ENCODE results near the gene RGS7.
"Not testable (repeated sequence)": the region's sequence is repeated elsewhere in the genome, so short reads cannot be mapped to it uniquely, and the experiment has no call there.

The RGS7 gene

GRCh38 chr1:240912821-240913220, 444.2 kb downstream of the RGS7 start:
- DNase-seq (ENCODE audit: low spot score), result no peak

GRCh38 chr1:240909701-240910457, 447.1 kb downstream of the RGS7 start:
- DNase-seq (ENCODE audit: low spot score), result no peak

GRCh38 chr1:240906477-240906876, 450.5 kb downstream of the RGS7 start:
- DNase-seq (ENCODE audit: low spot score), result no peak

GRCh38 chr1:240905225-240905765, 451.7 kb downstream of the RGS7 start:
- no peak for DNase-seq (ENCODE audit: low spot score)

GRCh38 chr1:240895424-240895823, 461.6 kb downstream of the RGS7 start:
- not testable (repeated sequence) for DNase-seq (ENCODE audit: low spot score)

- no peak for DNase-seq (ENCODE audit: low spot score)
Measured at GRCh38 chr1:240888787-240889048, 468.3 kb downstream of the RGS7 start.

GRCh38 chr1:240888039-240888786, 468.8 kb downstream of the RGS7 start:
- DNase-seq (ENCODE audit: low spot score), result no peak

- DNase-seq (ENCODE audit: low spot score), result no peak
Measured at GRCh38 chr1:240883490-240883889, 473.5 kb downstream of the RGS7 start.

- DNase-seq (ENCODE audit: low spot score), result not testable (repeated sequence)
Measured at GRCh38 chr1:240882656-240883308, 474.2 kb downstream of the RGS7 start.

GRCh38 chr1:240878631-240879030, 478.4 kb downstream of the RGS7 start:
- DNase-seq (ENCODE audit: low spot score), result no peak

- DNase-seq (ENCODE audit: low spot score), result no peak
Measured at GRCh38 chr1:240877605-240878004, 479.4 kb downstream of the RGS7 start.

GRCh38 chr1:240876071-240876470, 480.9 kb downstream of the RGS7 start:
- DNase-seq (ENCODE audit: low spot score), result no peak

- DNase-seq (ENCODE audit: low spot score), result no peak
Measured at GRCh38 chr1:240869071-240869470, 487.9 kb downstream of the RGS7 start.

GRCh38 chr1:240866724-240867123, 490.3 kb downstream of the RGS7 start:
- no peak for DNase-seq (ENCODE audit: low spot score)

- DNase-seq (ENCODE audit: low spot score), result no peak
Measured at GRCh38 chr1:240860023-240860422, 497.0 kb downstream of the RGS7 start.

GRCh38 chr1:240854367-240854766, 502.6 kb downstream of the RGS7 start:
- DNase-seq (ENCODE audit: low spot score), result peak; percentile 34

GRCh38 chr1:240847325-240847724, 509.7 kb downstream of the RGS7 start:
- DNase-seq (ENCODE audit: low spot score), result no peak

- no peak for DNase-seq (ENCODE audit: low spot score)
Measured at GRCh38 chr1:240844486-240844885, 512.5 kb downstream of the RGS7 start.

- DNase-seq (ENCODE audit: low spot score), result no peak
Measured at GRCh38 chr1:240843798-240844197, 513.2 kb downstream of the RGS7 start.

- no peak for DNase-seq (ENCODE audit: low spot score)
Measured at GRCh38 chr1:240836271-240836670, 520.7 kb downstream of the RGS7 start.

- no peak for DNase-seq (ENCODE audit: low spot score)
Measured at GRCh38 chr1:240835291-240835690, 521.7 kb downstream of the RGS7 start.

GRCh38 chr1:240833075-240833474, 523.9 kb downstream of the RGS7 start:
- DNase-seq (ENCODE audit: low spot score), result no peak

- DNase-seq (ENCODE audit: low spot score), result no peak
Measured at GRCh38 chr1:240831922-240832321, 525.1 kb downstream of the RGS7 start.

Data from AG08396 (cell line).